ENCODE data around the gene COA1. TPM values are rescaled to one million over a fixed set of nuclear protein-coding genes. Genes with fewer than 3 reads are reported as not detected.
"Not testable (repeated sequence)": the region's sequence is repeated elsewhere in the genome, so short reads cannot be mapped to it uniquely, and the experiment has no call there.

Gene COA1, protein sequence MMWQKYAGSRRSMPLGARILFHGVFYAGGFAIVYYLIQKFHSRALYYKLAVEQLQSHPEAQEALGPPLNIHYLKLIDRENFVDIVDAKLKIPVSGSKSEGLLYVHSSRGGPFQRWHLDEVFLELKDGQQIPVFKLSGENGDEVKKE
- 47.9 TPM for total RNA-seq

DNA sequence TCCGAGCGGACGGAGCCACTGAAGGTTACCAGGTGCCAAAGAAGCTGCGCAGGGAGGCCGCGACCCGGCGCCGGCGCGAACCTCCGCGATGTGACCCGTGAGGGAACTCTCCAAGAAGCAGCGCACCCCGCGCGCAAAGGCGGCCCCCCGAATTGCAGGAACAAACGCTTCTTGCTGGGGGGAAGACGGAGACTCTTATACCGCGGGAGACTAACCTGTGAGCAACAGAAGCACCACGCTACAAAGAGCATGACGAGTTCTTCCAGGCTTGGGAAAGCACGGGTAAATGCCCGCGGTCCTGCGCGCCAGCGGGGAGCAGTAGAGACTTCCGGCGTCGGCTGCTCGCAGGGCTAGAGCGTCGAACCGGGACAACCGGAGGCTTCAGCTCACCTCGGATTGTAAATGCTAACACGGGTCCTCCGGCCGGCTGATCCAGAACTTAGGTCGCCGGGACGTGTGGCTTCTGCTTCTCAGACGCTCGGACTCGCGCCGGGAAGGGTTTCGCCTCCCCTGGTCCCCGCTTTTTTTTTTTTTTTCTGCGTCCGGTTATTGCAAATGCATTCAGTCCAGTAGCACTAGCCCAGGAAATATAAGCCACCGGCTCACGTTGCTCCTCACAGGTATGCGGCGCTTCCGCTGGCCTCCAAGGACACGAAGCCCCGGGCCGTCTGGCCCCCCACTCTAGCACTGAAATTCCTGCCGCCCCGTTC is at the start of gene COA1:
Gene COA1 (minus strand): TSS at position 310 of the 710 bp plus-strand sequence. CDS start 80,909 bp downstream, outside the sequence.
- peak; percentile 78 for DNase-seq

DNA sequence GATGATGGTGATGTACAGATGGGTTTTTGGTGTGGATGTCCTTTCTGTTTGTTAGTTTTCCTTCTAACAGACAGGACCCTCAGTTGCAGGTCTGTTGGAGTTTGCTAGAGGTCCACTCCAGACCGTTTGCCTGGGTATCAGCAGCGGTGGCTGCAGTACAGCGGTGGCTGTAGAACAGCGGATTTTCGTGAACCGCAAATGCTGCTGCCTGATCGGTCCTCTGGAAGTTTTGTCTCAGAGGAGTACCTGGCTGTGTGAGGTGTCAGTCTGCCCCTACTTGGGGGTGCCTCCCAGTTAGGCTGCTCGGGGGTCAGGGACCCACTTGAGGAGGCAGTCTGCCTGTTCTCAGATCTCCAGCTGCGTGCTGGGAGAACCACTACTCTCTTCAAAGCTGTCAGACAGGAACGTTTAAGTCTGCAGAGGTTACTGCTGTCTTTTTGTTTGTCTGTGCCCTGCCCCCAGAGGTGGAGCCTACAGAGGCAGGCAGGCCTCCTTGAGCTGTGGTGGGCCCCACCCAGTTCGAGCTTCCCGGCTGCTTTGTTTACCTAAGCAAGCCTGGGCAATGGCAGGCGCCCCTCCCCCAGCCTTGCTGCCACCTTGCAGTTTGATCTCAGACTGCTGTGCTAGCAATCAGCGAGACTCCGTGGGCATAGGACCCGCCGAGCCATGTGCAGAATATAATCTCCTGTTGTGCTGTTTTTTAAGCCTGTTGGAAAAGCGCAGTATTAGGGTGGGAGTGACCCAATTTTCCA is 49.1 kb upstream of the COA1 start:
- DNase-seq: not testable (repeated sequence)

DNA sequence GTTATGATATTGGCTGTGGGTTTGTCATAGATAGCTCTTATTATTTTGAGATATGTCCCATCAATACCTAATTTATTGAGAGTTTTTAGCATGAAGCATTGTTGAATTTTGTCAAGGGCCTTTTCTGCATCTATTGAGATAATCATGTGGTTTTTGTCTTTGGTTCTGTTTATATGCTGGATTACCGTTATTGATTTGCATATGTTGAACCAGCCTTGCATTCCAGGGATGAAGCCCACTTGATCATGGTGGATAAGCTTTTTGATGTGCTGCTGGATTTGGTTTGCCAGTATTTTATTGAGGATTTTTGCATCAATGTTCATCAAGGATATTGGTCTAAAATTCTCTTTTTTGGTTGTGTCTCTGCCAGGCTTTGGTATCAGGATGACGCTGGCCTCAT is 45.9 kb upstream of the COA1 start:
- DNase-seq: not testable (repeated sequence)

DNA sequence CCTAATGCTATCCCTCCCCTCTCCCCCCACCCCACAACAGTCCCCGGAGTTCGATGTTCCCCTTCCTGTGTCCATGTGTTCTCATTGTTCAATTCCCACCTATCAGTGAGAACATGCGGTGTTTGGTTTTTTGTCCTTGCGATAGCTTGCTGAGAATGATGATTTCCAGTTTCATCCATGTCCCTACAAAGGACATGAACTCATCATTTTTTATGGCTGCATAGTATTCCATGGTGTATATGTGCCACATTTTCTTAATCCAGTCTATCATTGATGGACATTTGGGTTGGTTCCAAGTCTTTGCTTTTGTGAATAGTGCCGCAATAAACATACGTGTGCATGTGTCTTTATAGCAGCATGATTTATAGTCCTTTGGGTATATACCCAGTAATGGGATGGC is 43.9 kb upstream of the COA1 start:
- DNase-seq: not testable (repeated sequence)

DNA sequence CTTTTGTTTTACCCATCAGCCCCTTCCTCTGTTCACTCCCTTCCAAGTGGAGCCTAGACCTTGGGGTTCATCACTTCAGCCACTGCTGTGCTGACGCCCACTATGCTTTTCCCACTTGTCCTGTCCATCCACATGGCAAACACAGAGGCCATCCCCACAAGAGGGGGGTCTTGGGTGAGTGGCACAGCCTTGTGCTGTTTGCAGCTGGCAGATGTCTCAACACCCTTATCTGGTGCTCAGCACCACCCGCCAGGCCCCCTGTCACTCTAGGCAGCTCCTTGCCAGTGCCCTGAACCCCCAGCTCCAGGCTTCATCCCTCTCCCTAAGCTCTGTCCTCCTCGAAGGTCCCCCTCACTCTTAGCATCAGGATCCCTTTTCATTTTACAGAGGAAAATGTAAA is 42.2 kb upstream of the COA1 start:
- DNase-seq: no peak

DNA sequence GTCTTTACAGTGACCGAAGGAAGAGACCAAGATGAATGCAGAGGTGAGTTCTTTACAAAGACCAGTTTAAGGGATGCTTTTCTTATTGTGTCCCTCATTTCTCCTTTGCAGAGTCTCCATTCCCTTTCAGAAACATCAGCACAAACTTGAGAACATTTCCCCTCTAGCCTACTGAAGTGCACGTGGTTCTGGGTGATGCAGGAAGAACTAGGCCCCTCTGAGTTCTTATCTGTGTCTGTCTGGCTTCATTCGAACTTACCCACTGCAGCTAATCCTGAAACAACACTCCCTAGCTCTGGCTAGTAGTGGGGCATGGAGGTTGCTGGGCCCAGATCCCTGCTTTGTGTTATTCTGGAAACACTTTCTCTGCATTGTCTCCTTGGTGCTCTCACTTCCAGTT is 41.8 kb upstream of the COA1 start:
- no peak for DNase-seq

DNA sequence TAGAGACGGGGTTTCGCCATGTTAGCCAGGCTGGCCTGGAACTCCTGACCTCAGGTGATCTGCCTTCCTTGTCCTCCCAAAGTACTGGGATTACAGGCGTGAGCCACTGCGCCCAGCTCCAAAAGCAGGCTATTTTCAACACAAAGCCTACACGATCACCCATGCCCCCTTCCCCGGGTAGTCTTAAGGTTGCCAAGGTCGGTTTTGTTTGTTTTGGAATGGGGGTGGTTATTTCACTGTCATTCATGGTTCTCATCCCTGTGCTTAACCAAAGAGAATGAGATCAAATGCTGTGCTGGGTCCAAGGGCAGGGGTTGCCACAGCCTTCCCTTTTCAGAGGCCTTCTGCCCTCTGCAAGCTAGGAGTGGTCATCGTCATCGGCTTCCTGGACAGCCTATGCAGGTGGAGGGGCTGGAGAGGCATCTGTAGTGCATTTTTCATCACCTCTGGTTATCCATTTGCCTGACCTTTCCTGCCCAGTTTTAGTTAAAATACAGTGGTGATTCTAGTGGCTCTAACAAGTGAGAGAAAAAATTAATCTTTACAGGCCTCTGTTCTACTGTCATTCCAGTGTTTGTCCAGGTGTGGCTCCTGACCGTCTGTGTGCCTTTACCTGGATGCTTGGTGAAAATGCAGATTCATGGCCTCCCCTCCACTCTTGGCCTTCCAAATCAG is 40.6 kb upstream of the COA1 start:
- DNase-seq: no peak

DNA sequence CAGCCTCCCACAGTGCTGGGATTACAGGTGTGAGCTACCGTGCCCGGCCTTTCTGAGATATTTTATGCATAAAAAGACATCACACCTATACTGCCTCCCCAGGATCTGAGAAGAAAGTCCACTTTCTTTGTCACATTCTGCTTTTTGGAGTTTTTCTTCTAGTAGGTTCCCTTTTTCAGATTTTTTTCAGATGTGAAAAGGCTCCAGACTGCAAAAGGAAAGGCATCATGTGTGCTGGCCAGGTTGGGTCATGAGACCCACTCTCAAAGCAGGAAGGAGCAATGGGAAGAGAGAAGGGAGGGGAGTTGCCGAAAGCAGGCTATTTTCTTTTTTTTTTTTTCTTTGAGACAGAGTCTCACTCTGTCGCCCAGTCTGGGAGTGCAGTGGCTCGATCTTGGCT is 40.0 kb upstream of the COA1 start:
- DNase-seq: no peak

DNA sequence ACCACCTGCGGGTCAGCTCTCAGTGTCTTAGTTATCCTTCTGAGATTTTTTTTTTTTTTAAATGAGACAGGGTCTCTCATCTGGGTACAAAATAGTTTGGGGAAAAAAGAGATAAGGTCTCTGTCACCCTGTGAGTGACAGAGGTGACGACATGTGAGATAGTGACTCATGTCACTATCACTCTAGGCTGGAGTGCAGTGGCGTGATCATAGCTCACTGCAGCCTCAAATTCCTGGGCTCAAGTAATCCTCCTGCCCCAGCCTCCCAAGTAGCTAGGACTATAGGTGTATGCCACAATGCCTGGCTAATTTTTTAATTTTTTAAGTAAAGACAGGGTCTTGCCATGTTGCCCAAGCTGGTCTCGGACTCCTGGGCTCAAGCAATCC is 39.6 kb upstream of the COA1 start:
- no peak for DNase-seq

DNA sequence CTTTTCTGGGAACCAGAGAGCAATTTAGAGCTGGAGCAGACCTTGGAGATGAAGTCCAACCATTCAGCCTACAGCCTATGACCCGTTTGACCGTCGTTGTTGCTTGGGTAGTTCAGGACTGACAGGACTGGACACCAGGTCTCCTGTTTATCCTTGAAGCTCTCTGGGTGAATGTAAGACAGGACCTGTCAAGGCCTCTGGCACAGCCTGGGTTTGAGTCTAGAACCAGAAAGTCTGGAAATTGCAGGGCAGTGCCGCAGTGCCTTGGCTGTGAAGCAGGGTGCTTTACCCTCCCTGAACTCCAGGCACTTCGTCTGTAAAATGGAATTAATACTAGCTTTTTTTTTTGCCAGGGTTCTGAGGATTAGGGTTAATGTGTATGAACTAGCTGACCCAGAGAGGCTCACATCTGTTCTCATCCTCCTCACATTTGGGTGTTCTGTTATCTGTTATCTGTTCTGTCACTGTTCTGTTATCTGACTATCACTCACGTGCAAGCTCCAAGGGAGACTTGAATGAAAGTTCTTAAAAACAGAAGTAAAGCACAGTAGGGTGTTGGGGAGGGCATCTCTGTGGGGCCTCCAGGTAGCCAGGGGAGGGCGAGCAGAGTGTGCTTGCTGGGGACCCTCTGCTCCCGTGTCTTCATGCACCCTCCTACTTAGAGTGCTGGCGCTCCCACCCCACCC is 39.0 kb upstream of the COA1 start:
- DNase-seq: no peak

DNA sequence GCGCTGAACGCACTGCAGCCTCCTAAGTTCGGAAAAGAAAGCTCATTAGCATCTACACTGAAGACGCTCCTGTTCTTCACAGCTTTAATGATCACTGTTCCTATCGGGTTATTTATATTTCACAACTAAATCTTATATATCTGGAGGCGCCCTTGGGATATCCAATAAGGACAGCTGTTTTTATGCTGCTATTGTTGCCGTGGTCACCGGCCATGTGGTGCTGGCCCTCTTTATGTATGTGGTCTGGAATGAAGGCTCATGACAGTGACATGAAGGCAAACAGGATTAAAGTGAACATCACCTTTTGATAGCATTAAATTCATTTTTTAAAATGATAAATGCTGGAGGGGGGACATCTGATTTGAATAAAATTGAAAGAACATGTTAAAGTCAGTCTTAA is 38.0 kb upstream of the COA1 start:
- no peak for DNase-seq

DNA sequence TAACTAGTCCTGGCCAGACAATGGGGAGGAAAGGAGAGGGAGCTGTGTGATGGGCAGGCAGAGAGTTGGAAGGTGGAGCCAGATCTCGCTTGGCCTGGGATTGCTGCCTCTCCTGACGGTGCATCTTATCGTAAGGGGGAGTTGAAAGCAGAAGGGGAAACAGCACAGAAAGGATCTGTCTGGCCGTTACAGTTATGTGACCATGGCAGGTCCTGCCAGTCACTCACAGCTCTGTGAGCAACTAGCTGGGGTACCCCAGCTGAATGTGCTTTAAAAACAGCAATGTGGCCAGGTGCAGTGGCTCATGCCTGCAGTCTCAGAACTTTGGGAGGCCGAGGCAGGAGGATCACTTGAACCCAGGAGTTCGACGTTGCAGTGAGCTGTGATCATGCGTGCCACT is 37.2 kb upstream of the COA1 start:
- DNase-seq: no peak

DNA sequence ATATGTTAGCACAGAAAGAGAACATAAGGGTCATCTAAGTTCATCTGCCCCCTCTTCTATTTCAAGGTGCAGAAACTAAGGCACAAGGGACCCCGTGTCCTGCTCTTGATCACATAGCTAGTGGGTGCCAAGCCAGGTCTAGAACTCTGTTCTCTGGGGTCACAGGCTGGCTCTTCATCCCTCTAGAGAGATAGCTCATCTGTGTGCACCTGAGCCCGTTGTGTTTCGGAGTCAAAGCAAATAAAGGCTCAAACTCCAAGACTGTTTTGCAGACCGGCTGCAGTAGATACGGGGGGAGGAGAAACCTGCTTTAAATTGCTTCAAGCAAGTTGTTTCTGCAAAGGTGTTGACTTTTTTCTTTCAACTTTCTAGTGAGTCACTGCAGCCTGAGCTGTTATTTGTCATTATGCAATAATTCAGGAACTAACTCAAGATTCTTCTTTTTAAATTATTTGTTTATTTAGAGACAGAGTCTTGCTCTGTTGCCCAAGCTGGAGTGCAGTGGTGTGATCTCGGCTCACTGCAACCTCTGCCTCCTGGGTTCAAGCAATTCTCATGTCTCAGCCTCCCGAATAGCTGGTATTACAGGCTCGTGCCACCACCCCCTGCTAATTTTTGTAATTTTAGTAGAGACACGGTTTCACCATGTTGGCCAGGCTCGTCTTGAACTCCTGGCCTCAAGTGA is 35.6 kb upstream of the COA1 start:
- DNase-seq: no peak

DNA sequence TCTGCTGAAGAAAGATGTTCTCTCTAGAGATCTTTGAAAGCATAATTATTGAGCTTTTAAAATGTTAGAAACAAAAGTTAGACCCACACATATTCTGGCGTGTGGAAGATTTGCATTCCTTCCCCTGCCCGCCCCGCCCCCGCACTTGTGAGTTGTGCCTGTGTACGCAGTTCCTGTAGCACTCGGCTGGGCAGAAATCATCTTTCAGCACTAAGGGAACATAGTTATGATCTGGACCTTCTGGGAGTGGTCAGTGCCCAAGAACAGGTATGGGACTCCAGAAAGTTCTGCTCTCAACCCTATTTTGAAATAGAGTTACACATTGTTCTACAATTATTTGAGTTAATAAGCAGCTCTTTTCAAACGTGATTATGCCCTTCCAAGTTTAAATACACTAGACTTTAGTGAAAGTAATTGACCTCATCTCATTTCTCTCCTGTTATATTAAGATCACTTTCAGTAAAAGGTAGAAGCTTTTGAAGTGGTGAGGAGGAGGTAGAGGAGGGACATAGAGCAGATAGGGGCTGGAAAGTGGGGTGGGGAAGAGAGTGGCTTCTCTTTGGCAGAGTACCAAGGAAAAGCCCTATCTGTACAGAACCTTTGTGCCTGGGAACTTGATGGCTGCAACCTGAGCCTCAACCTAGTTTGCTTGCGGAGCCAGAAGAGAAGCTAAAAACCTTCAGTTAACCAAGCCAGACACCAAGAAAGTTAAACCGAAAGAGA is 34.9 kb upstream of the COA1 start:
- DNase-seq: no peak

DNA sequence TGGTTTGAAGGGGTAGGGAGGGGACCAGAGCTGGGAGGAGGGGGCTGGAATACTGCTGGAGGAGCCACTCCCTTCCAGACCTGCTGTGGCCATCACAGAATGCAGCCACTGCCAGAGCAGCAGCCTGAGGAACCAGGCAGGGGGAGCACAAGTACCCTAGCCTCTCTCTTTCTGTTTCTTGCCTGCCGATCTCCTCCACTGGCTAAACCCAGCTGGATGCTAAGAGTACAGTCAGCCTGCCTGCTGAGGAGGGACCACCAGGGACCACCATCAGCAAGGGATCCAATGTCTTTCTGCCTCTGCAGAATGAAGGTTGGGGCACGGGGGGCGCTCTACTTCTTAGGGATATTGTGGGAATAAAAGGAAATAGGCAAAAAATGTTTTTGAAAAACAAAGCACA is 33.9 kb upstream of the COA1 start:
- no peak for DNase-seq

DNA sequence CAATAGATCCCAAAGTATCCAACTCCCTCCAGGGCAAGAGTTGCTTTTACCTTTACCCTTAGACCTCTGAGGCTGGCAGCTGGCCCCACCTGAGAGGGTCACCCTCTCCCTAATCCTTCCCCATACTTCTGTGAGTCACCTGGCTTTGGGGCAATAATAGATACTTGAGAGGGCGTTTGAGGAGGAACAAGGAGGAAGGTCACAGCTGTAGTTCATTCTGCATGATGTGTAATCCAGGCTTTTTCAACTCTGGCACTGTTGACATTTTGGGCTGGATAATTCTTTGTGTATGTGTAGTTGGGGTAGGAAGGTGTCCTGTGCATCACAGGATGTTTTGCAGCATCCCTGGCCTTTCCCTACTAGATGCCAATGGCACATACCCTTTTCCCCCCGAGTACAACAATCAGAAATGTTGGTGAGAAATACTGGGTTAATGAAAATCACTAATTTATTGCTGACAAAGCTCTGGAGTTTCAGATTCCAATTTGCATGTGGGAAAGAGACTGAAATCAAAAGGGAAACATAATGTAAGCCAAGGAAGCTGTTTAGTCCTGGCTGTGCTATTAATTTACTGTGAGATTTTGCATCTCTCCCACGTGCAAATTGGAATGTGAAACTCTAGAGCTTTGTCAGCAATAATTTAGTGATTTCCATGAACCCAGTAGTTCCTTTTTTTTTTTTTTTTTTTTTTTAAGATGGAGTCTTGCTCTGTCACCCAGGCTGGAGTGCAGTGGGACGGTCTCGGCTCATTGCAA is 32.8 kb upstream of the COA1 start:
- DNase-seq: no peak

DNA sequence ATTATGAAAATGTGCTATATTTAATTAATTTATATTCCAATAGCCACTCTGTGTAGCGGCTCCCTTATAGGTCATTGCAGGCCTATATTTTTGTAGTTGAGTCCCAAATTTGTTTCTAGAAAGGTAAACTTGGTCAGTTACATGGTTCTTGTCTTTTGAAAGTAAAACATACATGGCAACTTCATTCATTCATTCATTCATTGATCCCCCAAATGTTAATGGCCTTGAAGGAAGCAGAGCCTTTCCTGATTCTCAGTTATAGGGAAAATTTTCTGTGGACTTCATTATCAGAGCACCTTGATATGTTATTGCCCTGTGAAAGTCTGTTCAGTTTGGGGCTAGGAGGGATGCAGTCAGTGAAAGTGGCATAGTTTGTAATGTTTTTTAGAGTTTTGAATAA is 32.1 kb upstream of the COA1 start:
- DNase-seq: no peak

DNA sequence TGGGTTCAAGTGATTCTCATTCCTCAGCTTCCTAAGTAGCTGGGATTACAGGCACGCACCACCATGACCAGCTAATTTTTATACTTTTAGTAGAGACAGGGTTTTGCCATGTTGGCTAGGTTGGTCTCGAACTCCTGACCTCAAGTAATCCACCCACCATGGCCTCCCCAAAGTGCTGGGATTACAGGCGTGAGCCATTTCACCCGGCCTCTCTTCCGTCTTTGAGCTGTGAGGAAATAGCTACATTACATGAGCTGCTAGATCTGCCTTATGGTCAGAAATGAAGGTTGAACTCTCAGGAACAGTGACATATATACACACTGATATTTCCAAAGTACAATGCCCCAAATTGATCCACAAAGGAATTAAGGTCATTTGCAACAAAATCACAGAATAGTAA is 31.5 kb upstream of the COA1 start:
- no peak for DNase-seq

DNA sequence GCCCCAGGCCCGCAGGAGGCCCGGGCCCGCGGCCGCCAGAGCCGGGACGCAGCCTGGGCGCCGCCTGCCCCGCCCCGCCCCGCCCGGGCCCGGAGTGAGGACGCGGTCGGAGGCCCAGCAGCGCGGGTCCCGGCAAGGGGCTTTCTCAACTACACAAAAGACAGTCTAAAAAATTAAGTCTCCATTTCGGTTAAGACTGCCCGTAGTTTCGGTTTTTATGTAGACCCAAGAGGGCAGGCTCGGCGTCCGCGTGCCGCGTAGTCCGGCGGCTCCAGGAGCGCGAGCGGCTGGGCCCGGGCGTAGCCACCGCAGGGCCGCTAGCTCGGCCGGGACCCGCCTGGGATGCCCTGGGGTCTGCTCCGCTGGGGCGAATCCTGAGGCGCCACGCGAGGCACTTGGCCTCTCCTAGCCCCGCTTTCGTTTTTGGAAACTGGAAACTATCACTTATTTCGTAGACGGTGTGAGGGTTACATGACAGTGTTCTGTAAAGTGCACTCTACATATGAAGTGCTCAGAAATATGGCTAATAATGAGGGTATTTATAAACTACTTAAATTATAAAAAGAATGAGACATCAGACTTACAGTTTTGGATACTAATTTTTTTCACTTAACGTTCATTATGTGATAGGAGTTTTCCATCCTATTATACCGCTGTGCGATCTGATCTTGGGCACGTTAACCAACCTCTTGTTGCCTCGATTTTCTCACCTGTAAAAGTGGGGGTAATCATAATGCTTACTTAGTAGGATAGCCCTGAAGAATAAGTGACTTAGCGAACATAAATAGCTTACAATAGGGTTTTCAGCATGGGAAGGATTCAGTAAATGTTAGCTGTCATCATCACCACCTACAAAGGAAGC is 29.7 kb upstream of the COA1 start:
- no peak for DNase-seq

Data from skin of body (tissue), 2 donors.